Activated CD4-positive, CD25-positive, alpha-beta regulatory T cell treated with anti-CD3 and anti-CD28 coated beads, Interleukin-2, amount 50 U/mL, for 16 hours (primary cell): ENCODE results near the gene CMIP.

Experiments
- DNase-seq: peaks from one replicate; pipeline ENCODE4 v3.0.0-alpha.2; 2020; ENCODE audit warnings: low read depth, low spot score

The CMIP gene

GRCh38 chr16:81446907-81447268, 2.3 kb downstream of the CMIP start:
- no peak for DNase-seq

GRCh38 chr16:81447383-81448101, 2.9 kb downstream of the CMIP start:
- DNase-seq = no peak

GRCh38 chr16:81448154-81449131, 3.8 kb downstream of the CMIP start:
- no peak for DNase-seq

GRCh38 chr16:81449241-81449640, 4.6 kb downstream of the CMIP start:
- no peak for DNase-seq

GRCh38 chr16:81449899-81450608, 5.4 kb downstream of the CMIP start:
- DNase-seq = no peak

- no peak for DNase-seq
These were observed 6.3 kb downstream of the CMIP start for GRCh38 chr16:81450783-81451491.

GRCh38 chr16:81451753-81452680, 7.4 kb downstream of the CMIP start:
- DNase-seq = no peak

- no peak for DNase-seq
These were observed 8.6 kb downstream of the CMIP start for GRCh38 chr16:81453091-81453728.

- no peak for DNase-seq
These were observed 9.4 kb downstream of the CMIP start for GRCh38 chr16:81454044-81454443.

- DNase-seq = no peak
These were observed 10.4 kb downstream of the CMIP start for GRCh38 chr16:81455006-81455405.

- DNase-seq = no peak
These were observed 11.3 kb downstream of the CMIP start for GRCh38 chr16:81455720-81456494.

- DNase-seq = no peak
These were observed 12.1 kb downstream of the CMIP start for GRCh38 chr16:81456523-81457325.

- no peak for DNase-seq
These were observed 12.9 kb downstream of the CMIP start for GRCh38 chr16:81457326-81458133.

GRCh38 chr16:81458149-81458669, 13.6 kb downstream of the CMIP start:
- no peak for DNase-seq

- no peak for DNase-seq
These were observed 14.4 kb downstream of the CMIP start for GRCh38 chr16:81458827-81459598.

GRCh38 chr16:81460075-81460474, 15.5 kb downstream of the CMIP start:
- no peak for DNase-seq
